Measurements from ENCODE around the gene RAD21L1.

Gene RAD21L1

DNA sequence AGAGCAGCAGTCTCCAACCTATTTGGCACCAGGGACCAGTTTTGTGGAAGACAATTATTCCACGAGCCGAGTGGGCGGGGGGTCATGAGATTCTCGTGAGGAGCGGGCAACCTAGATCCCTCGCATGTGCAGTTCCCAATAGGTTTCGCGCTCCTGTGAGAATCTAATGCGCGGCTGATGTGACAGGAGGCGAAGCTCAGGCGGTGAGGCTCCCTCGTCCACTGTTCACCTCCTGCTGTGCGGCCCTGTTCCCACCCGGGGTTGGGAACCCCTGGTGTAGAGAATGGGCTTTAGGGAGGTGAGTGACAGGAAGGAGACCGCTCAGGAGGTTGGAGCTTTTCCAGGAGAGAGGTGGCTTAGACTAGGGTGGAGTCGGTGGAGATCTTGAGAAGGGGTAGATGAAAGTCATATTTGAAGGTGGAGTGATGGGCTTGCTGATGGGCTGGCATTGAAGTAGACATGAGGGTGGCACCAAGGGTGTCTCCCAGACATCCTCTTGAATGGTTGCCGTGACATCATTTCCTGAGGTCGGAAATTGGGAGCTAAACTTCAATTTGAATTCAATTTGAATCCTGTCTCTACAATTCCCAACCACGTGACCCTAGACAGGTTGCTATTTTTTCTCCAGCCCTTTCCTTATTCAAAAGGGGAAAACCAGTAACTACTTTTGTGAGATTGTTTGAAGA lies 1.5 kb upstream of the RAD21L1 start (continued):
- TF ChIP-seq, protein P1, sequence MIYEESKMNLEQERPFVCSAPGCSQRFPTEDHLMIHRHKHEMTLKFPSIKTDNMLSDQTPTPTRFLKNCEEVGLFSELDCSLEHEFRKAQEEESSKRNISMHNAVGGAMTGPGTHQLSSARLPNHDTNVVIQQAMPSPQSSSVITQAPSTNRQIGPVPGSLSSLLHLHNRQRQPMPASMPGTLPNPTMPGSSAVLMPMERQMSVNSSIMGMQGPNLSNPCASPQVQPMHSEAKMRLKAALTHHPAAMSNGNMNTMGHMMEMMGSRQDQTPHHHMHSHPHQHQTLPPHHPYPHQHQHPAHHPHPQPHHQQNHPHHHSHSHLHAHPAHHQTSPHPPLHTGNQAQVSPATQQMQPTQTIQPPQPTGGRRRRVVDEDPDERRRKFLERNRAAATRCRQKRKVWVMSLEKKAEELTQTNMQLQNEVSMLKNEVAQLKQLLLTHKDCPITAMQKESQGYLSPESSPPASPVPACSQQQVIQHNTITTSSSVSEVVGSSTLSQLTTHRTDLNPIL (CRISPR knock-in tag; IDR thresholded peaks at IDR 0.05; ENCODE audit: low read depth), result no peak
- TF ChIP-seq ZNF70 (CRISPR knock-in tag; IDR thresholded peaks at IDR 0.05), result no peak
- TF ChIP-seq RARB (CRISPR knock-in tag; IDR thresholded peaks at IDR 0.05), result no peak
- TF ChIP-seq OSR1 (CRISPR knock-in tag; IDR thresholded peaks at IDR 0.05), result no peak
- TF ChIP-seq ZFP3 (CRISPR knock-in tag; IDR thresholded peaks at IDR 0.05), result no peak
- no peak for TF ChIP-seq SNAI2 (CRISPR knock-in tag; IDR thresholded peaks at IDR 0.05)
- TF ChIP-seq ZFP30 (CRISPR knock-in tag; IDR thresholded peaks at IDR 0.05), result no peak

DNA sequence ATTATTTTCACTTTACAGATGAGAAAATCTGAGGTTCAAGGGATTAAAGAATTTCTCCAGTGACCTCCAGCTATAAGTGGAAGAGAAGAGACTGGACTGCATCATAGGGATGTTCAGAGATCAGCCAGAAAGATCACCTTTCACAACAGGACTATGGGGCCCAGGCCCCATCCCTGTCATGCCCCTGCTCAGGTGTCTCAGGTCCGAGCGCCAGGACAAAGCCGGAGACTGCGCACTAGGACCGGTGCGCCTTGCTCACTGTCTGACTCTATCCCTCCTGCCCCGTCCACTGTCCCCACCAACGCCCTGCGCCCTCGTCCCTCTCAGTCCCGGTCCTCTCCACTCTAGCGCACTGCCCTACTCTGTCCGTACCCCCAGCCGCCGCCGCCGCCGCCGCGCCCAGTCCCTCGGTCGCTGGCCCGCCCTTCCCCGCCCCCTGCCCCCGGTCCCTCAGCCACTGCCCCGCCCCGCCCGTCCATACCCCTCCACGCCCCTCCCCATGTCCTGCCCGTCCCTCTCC lies 521 bp upstream of the RAD21L1 start:
- TF ChIP-seq ZC3H10 (CRISPR knock-in tag; IDR thresholded peaks at IDR 0.05), result no peak
- TF ChIP-seq, protein P2, sequence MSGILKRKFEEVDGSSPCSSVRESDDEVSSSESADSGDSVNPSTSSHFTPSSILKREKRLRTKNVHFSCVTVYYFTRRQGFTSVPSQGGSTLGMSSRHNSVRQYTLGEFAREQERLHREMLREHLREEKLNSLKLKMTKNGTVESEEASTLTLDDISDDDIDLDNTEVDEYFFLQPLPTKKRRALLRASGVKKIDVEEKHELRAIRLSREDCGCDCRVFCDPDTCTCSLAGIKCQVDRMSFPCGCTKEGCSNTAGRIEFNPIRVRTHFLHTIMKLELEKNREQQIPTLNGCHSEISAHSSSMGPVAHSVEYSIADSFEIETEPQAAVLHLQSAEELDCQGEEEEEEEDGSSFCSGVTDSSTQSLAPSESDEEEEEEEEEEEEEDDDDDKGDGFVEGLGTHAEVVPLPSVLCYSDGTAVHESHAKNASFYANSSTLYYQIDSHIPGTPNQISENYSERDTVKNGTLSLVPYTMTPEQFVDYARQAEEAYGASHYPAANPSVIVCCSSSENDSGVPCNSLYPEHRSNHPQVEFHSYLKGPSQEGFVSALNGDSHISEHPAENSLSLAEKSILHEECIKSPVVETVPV (CRISPR knock-in tag; IDR thresholded peaks at IDR 0.05), result no peak
- peak; percentile 79 for ATAC-seq

DNA sequence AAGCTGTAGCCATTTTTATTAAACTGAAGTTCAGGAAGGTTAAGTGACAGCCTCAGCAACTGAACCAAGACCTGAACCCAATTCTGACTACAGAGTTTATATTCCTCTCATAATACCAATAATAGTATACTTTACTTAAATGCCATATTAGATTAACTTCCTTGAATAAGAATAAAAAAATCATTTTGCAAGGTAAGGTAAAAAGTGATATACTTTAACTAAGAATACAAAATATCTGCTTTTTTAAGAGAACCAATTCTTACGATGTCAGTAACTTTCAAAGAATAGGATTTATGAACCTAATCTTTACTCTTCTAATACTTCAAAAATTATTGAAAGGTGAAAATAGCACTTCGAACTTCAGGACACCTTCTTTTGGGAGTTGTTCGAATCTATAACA lies 3.7 kb downstream of the RAD21L1 start:
- TF ChIP-seq ISL1 (CRISPR knock-in tag; IDR thresholded peaks at IDR 0.05) (no peak), BACH2 (CRISPR knock-in tag; IDR thresholded peaks at IDR 0.05; ENCODE audit: borderline replicate concordance) (no peak)
- ATAC-seq, result no peak

DNA sequence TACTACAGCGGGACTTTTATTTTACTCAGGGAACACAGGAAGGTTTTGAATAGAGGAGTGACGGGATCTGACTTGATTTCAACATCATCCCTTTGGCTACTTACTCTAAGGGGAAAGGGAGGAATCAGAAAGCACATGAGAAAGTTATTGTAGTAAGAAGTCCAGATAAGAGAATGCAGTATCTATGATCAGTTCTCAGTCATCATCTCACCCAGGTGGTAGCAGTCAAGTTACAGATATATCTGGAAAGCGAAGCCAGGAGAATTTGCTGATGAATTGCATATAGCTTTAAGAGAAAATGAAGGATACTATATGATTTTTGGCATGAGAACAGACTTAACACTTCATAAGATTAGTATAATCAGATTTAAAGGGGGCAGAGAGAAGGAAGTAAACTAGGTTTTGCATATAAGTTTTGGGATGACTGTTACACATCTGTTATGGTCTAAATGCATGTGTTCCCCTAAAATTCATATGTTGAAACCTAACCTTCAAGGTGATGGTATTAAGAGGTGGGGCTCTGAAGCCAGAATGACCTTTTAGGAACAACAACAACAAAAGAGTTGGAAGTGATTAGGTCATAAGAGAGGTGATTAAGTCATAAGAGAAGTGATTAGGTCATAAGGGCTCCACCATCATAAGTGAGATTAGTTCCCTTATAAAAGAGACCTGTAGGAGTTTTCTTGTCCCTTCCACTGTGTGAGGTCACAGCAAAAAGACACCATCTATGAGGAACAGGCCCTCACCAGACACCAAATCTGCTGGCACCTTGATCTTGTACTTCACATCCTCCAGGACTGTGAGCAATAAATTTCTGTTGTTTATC lies 6.7 kb downstream of the RAD21L1 start:
- no peak for ATAC-seq
- TF ChIP-seq PPARA (CRISPR knock-in tag; IDR thresholded peaks at IDR 0.05; ENCODE audit: borderline replicate concordance), result no peak
- TF ChIP-seq RARB (CRISPR knock-in tag; IDR thresholded peaks at IDR 0.05), result no peak
- TF ChIP-seq BACH2 (CRISPR knock-in tag; IDR thresholded peaks at IDR 0.05; ENCODE audit: borderline replicate concordance), result no peak
- TF ChIP-seq, protein P1 (CRISPR knock-in tag; IDR thresholded peaks at IDR 0.05; ENCODE audit: low read depth), result no peak
- no peak for TF ChIP-seq ZNF565 (CRISPR knock-in tag; conservative IDR thresholded peaks at IDR 0.05; ENCODE audit: low read depth)
- TF ChIP-seq CSDC2 (CRISPR knock-in tag; IDR thresholded peaks at IDR 0.05), result no peak
- no peak for TF ChIP-seq TCF4 (CRISPR knock-in tag; IDR thresholded peaks at IDR 0.05; ENCODE audit: borderline replicate concordance)
- TF ChIP-seq, protein P3, sequence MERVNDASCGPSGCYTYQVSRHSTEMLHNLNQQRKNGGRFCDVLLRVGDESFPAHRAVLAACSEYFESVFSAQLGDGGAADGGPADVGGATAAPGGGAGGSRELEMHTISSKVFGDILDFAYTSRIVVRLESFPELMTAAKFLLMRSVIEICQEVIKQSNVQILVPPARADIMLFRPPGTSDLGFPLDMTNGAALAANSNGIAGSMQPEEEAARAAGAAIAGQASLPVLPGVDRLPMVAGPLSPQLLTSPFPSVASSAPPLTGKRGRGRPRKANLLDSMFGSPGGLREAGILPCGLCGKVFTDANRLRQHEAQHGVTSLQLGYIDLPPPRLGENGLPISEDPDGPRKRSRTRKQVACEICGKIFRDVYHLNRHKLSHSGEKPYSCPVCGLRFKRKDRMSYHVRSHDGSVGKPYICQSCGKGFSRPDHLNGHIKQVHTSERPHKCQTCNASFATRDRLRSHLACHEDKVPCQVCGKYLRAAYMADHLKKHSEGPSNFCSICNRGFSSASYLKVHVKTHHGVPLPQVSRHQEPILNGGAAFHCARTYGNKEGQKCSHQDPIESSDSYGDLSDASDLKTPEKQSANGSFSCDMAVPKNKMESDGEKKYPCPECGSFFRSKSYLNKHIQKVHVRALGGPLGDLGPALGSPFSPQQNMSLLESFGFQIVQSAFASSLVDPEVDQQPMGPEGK (CRISPR knock-in tag; IDR thresholded peaks at IDR 0.05; ENCODE audit: borderline replicate concordance), result no peak
- TF ChIP-seq ZFP3 (CRISPR knock-in tag; IDR thresholded peaks at IDR 0.05), result no peak
- TF ChIP-seq SNAI2 (CRISPR knock-in tag; IDR thresholded peaks at IDR 0.05), result no peak
- TF ChIP-seq, protein P2 (CRISPR knock-in tag; IDR thresholded peaks at IDR 0.05), result no peak
- no peak for TF ChIP-seq ZNF70 (CRISPR knock-in tag; IDR thresholded peaks at IDR 0.05)
- TF ChIP-seq ISL1 (CRISPR knock-in tag; IDR thresholded peaks at IDR 0.05), result no peak
- TF ChIP-seq, protein P4, sequence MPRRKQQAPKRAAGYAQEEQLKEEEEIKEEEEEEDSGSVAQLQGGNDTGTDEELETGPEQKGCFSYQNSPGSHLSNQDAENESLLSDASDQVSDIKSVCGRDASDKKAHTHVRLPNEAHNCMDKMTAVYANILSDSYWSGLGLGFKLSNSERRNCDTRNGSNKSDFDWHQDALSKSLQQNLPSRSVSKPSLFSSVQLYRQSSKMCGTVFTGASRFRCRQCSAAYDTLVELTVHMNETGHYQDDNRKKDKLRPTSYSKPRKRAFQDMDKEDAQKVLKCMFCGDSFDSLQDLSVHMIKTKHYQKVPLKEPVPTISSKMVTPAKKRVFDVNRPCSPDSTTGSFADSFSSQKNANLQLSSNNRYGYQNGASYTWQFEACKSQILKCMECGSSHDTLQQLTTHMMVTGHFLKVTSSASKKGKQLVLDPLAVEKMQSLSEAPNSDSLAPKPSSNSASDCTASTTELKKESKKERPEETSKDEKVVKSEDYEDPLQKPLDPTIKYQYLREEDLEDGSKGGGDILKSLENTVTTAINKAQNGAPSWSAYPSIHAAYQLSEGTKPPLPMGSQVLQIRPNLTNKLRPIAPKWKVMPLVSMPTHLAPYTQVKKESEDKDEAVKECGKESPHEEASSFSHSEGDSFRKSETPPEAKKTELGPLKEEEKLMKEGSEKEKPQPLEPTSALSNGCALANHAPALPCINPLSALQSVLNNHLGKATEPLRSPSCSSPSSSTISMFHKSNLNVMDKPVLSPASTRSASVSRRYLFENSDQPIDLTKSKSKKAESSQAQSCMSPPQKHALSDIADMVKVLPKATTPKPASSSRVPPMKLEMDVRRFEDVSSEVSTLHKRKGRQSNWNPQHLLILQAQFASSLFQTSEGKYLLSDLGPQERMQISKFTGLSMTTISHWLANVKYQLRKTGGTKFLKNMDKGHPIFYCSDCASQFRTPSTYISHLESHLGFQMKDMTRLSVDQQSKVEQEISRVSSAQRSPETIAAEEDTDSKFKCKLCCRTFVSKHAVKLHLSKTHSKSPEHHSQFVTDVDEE (CRISPR knock-in tag; IDR thresholded peaks at IDR 0.05), result no peak
- TF ChIP-seq, protein P5, sequence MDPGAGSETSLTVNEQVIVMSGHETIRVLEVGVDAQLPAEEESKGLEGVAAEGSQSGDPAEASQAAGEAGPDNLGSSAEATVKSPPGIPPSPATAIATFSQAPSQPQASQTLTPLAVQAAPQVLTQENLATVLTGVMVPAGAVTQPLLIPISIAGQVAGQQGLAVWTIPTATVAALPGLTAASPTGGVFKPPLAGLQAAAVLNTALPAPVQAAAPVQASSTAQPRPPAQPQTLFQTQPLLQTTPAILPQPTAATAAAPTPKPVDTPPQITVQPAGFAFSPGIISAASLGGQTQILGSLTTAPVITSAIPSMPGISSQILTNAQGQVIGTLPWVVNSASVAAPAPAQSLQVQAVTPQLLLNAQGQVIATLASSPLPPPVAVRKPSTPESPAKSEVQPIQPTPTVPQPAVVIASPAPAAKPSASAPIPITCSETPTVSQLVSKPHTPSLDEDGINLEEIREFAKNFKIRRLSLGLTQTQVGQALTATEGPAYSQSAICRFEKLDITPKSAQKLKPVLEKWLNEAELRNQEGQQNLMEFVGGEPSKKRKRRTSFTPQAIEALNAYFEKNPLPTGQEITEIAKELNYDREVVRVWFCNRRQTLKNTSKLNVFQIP (CRISPR knock-in tag; IDR thresholded peaks at IDR 0.05; ENCODE audit: borderline replicate concordance, low read depth), result no peak
- TF ChIP-seq GLIS3 (CRISPR knock-in tag; IDR thresholded peaks at IDR 0.05), result no peak
- no peak for TF ChIP-seq TOX (CRISPR knock-in tag; IDR thresholded peaks at IDR 0.05; ENCODE audit: borderline replicate concordance)
- no peak for TF ChIP-seq ESRRG (CRISPR knock-in tag; IDR thresholded peaks at IDR 0.05)

All from SK-N-SH treated with all-trans-retinoic acid at 6 μM for 48 hours (cell line).